ENCODE data around the gene SANBR.

The SANBR gene

GRCh38 chr2:61089797-61090196 lies 24.1 kb downstream of the SANBR start:
- no peak for DNase-seq (ENCODE audit: low read depth in 2 of 2)
- no peak for TF ChIP-seq CTCF (IDR thresholded peaks at IDR 0.05; ENCODE audit: low read depth, low read length)
- no peak overlapping the region for H3K4me3 ChIP-seq (replicated peaks in 1 of 2; ENCODE audit: low read depth in 2 of 2, low read length in 2 of 2)

GRCh38 chr2:61090386-61090921 lies 24.8 kb downstream of the SANBR start:
- no peak overlapping the region for H3K4me3 ChIP-seq (replicated peaks in 1 of 2; ENCODE audit: low read depth in 2 of 2, low read length in 2 of 2)
- peak; percentile 28 to 30 for DNase-seq (ENCODE audit: low read depth in 2 of 2)
- TF ChIP-seq CTCF (IDR thresholded peaks at IDR 0.05; ENCODE audit: low read depth, low read length), result no peak

DNA sequence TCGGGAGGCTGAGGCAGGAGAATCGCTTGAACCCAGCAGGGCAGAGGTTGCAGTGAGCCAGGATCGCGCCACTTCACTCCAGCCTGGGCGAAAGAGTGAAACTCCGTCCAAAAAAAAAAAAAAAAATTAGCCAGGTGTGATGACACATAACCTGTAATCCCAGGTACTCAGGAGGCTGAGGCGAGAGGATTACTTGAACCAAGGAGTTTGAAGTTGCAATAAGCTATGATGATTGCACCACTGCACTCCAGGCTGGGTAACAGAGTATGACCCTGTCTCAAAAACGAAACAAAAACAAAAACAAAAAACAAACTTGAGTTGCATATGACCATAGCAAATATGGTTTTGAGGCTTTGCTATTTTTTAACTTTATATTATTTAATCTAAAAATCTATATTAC lies 25.8 kb downstream of the SANBR start:
- no peak overlapping the region for H3K4me3 ChIP-seq (replicated peaks in 1 of 2; ENCODE audit: low read depth in 2 of 2, low read length in 2 of 2)
- DNase-seq (ENCODE audit: low read depth in 2 of 2), result no peak
- no peak for TF ChIP-seq CTCF (IDR thresholded peaks at IDR 0.05; ENCODE audit: low read depth, low read length)

- H3K4me3 ChIP-seq (replicated peaks in 1 of 2; ENCODE audit: low read depth in 2 of 2, low read length in 2 of 2), result no peak overlapping the region
- TF ChIP-seq CTCF (IDR thresholded peaks at IDR 0.05; ENCODE audit: low read depth, low read length), result no peak
- no peak for DNase-seq (ENCODE audit: low read depth in 2 of 2)
Measured at GRCh38 chr2:61096438-61096837, 30.8 kb downstream of the SANBR start.

GRCh38 chr2:61100801-61101200 lies 35.1 kb downstream of the SANBR start:
- DNase-seq (ENCODE audit: low read depth in 2 of 2), result no peak
- no peak for TF ChIP-seq CTCF (IDR thresholded peaks at IDR 0.05; ENCODE audit: low read depth, low read length)
- H3K4me3 ChIP-seq (replicated peaks in 1 of 2; ENCODE audit: low read depth in 2 of 2, low read length in 2 of 2), result no peak overlapping the region

DNA sequence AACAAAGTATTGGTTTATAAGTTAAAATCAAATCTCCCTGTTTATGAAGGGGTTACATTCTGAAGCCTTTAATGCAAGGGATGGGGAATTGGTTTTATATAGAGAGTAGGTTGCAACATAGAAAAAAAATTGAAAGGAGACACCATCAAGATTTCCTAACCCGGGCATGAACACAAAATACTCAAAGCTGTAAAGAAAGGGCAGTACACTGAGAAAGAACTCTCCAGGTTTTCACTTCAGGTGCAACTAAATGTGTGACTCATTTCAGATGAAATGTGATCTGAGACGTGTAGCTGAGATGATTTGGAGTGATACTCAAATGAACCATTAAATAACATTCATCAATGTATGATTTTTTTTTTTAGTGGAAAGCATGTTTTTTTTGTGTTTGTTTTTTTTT lies 43.6 kb downstream of the SANBR start:
- no peak for TF ChIP-seq CTCF (IDR thresholded peaks at IDR 0.05; ENCODE audit: low read depth, low read length)
- H3K4me3 ChIP-seq (replicated peaks in 1 of 2; ENCODE audit: low read depth in 2 of 2, low read length in 2 of 2), result no peak overlapping the region
- peak in 1 of 2 donors; percentile 4 for DNase-seq (ENCODE audit: low read depth in 2 of 2)

GRCh38 chr2:61111708-61112107 lies 46.0 kb downstream of the SANBR start:
- no peak overlapping the region for H3K4me3 ChIP-seq (replicated peaks in 1 of 2; ENCODE audit: low read depth in 2 of 2, low read length in 2 of 2)
- no peak for DNase-seq (ENCODE audit: low read depth in 2 of 2)
- TF ChIP-seq CTCF (IDR thresholded peaks at IDR 0.05; ENCODE audit: low read depth, low read length), result no peak

Measured in cardiac fibroblast (primary cell).